Stimulated activated CD4-positive, alpha-beta T cell treated with anti-CD3 and anti-CD28 coated beads, Interleukin-2, amount 100 ng/mL, for 48 hours (primary cell): ENCODE measurements around the gene CTNNA2.

Experiments
- DNase-seq, 2 donors: peaks; one replicate each; pipeline ENCODE4 v3.0.0-alpha.2; 2020

CTNNA2 gene

DNA sequence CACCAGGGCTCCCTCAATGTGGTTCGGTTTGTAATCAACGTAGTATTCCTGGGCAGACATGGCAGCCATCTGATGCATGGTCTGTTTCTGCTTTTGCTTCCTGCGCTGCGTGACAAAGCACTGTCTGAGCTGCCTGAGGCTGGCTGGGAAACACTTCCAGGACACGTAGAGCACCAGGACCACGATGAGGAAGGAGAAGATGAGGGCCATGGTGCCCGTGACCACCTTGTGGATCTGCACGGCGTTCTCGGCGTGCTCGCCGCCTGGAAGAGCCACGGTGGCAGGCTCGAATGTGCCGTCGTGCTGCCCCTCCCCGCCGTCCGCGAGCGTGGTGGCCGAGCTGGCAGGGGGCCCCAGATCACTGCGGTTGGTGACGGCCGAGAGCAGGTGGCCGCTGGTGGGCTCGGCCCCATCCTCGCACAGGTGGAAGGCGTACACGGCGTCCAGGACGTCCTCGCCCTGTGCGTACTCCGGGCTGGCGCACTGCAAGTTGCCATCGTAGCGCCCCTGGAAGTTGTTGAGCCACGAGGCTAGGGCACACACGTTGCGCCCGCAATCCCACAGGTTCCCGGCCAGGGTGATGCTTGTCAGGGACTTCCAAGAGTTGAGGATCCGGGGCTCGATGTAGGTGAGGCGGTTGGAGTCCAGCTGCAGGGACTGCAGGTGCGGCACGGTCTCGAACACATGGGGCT is 789.6 kb downstream of the CTNNA2 start:
- no peak for DNase-seq

DNA sequence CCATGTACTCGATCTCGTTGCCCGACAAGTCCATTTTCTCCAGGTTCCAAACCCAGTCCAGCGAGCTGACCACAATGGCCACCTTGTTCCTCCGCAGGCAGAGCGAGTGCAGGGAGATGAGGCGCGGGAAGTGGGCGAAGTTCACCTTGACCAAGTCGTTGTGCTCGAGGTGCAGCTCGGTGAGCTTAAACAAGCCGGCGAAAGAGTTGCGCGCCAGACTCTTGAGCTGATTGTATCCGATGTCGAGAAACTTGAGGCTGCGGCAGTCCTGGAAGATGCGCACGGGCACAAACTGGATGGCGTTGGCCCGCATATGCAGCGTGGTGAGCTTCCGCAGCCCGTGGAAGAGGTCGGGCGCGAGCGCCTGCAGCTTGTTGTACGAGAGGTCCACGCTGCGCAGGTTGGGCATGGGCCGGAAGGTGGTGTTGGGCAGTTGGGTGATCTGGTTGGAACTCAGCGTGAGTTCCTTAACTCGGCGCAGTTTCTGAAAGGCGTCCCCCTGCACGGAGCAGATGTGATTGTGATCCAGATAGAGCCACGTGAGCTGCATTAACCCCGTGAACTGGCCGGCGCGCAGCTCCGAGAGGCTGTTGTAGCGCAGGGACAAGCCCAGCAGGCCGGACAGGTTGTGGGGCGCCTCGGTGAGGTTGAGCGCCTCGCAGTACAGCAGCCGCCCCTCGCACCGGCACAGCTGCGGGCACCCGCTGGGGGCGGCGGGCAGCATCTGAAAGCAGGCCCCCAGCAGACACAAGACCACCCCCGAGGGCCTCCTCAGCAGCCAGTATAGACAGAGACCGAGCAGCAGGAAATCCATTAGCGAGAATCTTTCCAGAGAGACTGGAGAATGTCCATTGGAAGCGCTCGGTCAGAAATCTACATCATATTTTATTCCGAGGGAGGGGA is 790.4 kb downstream of the CTNNA2 start:
- no peak for DNase-seq

DNA sequence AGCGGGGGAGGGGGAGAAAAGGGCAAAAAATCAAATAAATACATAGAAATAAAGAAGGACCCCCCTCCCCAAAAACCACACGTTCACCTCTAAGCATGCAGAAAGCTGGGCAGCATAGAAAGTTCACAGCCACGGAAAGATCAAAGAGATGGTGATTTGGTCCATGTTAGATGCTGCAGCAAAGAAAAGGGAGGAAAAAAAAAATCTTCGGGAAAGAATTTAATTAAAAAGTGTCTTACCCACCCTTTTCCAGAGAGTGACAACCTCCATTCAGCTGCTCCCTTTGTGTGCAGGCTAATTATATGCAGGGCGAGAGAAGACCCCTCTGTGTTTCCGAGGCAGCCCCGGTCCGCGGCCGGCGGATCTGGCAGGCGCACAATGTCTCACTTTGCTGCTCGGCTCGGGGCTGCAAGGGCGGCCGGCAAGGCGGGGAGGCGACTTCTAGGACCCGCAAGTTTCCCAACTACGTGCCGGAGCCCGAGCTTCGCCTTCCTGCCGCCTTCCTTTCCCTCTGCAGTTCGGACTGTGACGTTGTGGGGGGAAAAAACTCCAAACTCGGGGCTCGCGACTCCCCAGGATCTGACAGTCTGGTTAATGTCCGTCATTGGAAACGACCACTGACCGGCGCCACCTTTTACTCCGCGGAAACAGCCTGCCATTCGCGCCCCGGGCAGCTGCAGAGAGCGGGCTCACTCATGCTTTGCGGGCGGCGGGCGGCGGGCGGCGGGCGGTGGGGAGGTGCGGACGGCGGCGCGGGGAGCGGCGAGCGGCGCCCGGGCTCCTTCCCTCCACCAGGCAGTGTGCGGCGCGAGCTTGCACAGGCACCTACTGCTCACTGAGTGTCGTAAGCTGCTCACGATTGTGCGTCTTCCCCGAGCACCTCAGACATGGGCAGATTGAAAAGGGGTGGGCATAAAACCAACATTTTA is 791.3 kb downstream of the CTNNA2 start, which contains the start of gene LRRTM1:
TSS of gene LRRTM1 (minus strand) at position 844 of the 929 bp plus-strand sequence. CDS start 933 bp downstream, outside the sequence.
- DNase-seq: no peak

DNA sequence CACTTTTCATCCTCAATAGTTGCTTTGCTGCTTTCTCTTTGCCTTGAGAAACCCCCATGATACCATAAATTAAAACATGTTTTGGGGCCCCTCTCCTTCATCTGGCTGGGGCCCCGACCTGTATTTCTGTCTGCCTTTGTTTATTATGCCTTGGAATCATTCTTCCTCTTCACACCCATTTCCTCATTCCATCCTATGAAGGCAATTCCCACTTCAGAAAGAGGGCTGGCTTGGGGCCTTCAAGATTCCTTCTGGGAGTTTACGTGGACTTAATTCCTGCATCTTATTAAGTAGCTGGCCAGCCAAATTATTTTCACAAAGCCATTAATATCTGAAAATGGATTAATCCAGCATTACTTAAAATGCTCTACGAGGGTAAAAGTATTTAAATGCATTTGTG is 798.5 kb downstream of the CTNNA2 start:
- DNase-seq: no peak

DNA sequence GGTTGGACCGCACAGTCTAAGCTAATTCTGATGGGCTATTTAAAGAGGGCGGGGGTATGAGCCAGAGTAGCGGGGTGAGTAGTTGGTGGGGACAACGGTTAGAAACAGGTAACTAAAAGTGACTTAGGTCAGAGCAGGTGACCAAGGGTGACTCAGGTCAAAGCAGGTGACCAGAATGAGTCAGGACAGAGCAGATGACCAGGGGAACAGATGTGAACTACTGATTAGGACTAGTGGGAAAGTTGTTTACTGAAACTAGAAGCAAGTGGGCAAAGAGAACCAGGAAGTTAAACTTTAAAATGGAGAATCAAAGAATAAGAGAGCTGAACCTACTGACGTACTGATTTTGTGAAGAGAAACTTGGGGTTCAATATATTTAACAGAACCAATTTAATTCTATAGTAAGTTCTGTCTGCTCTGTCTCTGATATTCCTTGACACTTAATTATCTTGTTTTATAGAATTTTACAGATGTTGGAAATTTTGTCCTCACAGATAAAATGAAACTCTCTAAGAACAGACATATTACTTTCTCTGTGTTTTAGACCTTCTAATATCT is 799.5 kb downstream of the CTNNA2 start:
- DNase-seq: no peak

DNA sequence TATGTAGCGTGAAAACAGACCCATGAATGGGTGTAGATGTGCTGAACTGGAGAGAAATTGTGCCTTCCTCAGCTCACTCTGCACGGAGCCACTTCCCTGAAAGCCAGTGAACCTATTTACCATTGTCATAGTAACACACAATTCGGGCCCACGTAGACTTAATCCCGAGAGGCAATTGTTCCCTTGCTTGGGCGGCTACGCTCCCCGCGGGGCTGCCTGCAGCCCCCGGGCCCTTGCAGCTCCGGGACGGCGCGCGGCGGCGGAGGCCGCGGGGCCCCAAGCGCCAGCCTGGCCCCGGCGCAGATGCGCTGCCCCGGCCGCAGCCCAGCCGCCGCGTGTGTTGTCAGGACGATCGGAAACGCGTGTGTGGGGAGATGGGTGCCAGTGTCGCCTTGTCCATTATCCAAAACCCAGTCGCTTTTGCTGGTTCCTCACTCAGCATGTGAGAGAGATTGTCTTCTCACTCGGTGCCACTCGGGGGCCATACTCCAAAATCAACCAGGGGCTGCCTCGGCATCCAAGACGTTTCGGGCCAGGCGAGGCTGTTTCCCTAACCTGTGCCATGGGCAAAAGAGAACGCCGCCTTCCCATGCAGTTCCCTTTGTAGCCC is 809.6 kb downstream of the CTNNA2 start:
- DNase-seq: no peak

DNA sequence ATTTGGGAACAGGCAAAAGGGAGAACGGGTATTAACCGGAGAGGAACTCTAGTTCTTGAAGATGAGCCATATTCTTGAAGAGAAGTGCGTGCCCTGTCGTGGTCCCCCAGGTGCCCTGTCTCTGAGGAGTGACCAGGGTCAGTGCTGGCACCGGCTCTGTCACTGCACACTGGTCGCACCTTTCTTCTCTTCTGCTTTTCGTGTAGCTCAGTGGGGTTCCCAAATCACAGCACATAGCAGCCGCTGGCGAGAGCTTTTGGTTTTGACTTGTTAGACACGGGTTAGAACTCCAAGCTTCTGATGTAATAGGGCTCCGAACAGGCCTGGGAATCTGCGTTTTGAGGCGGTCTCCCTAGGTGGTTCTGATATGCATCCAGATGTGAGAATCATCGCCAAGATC is 810.1 kb downstream of the CTNNA2 start:
- no peak for DNase-seq

DNA sequence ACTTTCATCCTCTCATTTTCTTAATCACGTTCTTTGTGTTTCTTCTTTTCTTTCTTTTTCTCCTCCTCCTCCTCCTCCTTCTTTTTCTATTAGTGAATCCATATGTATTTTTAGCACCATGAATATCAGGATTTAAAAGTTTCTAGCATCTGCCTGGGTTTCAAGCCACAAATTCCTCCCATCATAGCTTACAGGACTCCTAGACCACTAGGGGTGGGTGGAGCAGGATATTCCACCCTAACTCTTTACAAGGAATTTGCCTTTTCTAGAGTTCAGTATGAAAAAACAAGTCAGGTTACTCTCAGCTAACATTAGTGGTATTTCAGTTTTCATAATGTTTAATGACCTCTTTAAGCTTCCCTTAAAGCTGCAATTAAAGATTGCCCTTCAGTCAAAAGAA is 810.8 kb downstream of the CTNNA2 start:
- DNase-seq: no peak

DNA sequence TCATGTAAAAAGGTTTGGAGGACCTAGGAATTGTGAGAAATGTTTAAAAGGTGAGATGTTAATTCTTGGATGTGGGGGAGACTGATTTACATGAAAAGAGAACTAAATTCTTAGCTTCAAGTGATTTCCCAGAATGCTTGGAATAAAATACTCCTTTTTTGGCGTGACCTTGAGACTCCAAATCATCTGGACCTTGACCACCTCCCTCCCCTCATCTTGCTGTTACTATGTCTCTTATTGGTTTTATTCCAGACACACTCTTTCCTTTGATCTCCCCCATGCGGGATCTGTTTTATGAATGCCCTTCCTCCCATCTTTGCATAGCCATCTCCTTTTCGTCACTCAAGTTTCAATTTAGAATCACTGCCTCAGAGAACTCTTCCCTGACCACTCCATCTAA is 811.7 kb downstream of the CTNNA2 start:
- no peak for DNase-seq

DNA sequence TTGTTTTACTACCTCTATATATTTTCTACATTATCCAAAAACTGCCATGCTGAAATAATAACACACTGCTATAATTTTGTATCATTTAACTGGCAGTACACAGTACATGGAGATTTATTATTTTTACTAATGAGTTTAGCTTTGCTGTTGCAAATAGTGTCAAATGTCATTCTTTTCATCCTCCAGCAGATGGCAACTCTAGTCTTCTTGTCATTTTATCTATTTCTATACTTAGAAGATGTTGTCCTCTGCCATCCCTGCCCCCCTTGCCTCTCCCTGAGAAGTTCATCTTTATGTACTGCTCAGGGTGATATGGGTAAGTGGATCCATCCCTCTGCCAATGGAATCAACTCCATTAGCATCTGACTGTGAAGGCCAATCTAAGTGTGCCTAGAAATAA is 813.4 kb downstream of the CTNNA2 start:
- DNase-seq: no peak

DNA sequence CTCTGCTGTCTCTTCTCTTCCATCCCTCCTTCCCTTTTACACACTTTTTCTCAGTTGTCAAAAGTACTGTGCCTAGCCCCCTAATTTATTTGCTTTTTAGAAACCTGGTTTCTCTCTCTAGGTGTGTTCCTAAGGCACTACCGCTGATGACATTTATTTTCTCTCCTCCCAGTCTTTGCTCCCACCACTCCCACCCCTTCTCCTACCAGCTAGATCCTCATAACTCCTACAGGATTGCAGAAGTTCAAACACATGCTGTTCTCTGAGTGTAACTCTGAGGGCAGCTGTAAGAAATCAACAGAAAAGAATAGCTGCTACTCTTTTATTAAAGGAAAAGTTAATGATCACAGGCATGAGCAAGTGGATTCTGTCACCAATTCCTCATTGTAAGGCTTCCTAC is 814.0 kb downstream of the CTNNA2 start:
- no peak for DNase-seq

DNA sequence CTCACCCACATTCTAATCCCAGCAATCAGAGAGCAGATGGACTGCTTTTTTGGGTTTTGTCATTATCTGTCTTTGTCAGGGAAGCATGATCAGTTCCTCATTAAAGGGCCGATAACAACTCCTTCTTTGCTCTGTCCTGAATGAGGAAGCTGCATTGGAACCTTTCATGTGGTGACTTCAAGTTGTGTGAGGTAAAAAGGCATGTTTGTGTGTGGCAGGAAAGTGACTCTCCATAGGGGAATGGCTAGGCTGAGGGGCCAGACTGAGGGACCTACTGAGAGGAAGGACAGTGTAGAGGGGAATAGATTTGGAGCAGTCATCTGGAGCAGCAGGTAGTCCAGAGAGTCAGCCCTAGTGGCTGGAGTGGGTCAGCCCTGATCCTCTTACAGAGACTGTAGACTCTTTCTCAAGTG is 815.3 kb downstream of the CTNNA2 start:
- DNase-seq: no peak

DNA sequence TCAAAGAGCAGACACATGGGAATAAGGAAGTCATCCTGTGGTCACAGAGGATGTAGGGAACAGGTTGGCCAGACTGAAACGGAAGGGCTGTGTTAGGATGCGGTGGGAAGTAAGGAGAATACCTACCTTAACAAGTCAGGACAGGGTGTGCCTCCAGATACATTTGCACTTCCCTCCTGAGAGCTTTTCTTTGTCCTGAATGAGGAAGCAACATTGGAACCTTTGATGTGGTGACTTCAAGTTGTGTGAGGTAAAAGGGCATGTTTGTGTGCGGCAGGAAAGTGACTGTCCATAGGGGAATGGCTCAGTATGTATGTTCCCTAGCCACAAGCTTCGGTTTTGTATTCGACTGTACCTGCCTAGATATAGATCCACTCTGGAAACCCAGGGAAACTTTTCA is 816.6 kb downstream of the CTNNA2 start:
- DNase-seq: no peak

DNA sequence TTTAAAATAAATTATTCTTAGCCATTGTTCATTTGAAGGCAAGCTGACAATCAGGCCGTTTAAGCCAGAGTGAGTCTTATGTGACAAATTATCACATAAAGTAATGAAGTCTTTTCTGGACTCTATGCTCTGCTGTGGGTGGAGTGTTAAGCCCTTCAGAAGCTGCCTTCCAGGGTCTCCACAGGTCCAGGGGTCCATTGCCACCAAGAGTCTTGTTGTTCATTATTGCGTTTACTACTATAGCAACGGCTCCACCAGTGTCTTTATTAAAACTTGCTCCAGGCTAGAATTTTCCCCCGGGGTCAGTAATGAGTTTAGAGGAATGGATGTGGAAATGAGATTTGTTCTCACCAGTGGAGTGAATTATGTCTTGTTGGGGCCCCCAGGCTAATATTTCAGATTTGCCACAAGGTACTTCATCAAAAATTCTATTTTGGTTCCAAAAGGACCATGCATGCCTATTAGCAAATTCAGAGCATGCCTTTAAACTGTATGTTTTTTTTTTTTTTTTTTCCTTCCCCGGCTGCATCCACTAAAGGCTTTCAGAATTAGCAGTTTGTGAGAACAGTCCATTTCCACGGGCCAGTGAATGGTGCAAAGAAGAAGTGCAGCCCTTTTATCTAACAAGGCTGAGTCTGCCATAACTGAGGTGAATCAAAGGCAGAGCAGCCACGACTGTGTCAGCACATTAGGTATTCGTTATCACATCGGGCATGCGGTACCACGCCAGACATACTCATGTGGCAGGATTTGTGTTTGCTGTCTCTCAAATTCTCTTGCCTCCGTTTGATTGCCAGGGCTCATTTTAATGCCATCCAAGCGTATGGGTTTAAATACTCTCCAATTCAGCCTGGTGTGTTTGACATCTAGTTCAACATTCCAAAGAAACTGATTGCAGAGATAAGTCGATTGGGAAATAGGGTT is 817.9 kb downstream of the CTNNA2 start:
- DNase-seq: no peak

DNA sequence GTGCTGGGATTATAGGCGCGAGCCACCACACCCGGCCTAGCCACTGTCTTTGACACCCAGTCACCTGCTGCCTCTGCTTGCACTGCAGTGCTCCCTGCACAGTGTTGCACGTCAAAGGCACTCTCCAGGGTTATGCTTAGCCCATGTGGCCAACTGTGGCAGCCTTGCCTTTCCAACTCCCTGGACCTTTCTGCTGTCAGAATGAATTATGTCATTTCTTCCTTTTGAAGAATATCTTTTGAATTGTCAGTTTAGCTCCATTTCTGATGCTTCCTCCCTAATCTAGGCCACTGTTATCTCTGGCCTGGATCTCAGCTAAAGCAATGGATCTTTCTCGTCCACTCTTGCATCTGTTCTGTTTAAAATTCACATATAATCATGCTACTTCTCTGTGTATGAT is 821.0 kb downstream of the CTNNA2 start:
- DNase-seq: no peak

DNA sequence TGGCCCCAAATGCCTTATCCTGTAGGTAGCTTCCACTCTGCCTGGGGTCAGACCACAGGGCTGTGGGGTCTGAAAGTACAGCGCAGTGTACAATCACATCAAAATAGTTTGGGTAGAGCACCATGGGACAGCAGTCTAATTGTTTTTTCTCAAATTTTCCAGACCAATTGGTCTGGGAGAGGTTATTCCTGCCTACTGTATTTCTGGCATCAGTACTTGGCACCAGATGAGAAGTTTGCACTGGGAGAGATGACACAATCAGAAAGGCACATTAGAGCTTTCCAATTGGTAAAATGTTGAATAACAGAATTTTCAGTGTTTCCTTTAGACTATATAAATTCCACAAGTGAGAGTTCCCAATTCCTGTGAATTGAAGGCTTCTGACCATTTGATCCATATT is 822.6 kb downstream of the CTNNA2 start:
- DNase-seq: no peak

DNA sequence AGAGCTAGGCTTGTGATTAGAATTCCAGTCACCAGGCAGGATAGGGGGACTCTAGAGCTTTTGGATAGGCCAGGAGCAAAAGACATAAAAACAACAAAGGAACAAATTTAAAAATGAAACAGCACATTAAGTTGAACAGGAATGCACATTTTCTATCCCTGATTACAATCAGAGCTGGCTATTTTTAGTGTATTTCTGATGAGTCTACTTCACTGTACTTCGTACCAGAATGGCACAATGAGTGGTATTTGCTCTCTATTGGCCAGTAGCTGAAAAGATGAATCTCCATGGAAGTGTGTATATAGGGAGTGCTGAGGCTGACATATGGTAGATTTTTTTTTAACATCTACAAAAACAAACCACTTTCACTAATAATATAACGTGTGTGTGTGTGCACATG is 825.9 kb downstream of the CTNNA2 start:
- DNase-seq: no peak

DNA sequence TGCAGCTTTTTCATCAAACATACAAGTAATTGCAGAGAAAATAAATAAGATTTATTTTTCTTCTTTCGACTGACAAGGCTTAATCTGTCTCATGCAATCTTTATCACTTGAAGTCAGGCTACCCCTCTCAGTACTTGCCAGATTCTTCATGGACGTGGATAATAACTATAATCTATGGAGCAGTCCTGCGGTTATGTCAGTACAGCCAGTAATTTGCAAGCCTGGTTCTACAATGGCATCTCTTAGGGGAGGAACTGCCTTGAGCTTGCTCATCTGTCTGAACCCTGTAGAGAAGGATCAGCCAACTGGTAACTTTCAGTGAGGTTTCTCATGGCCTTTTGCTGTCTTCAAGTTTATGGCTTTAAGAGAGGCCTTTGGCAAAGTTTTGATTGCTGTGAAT is 827.2 kb downstream of the CTNNA2 start:
- DNase-seq: no peak

DNA sequence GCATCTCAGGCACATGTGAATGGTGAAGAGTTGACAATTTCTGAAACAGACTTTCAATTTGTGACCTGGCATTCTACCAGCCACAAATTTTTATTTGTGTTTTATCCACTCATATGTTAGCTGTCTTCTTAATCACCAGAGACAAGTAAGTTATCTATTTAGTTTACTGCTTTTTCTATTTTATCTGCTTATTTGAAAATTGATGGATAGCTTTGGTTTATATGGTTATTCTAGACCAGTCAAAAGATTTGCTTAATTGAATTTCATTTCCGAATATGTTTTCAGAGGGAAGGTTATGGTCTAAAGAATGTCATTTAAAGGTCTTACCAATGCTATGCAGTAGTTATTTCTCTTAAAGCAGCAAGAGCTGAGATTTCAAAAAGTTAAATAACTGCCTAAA is 835.2 kb downstream of the CTNNA2 start:
- DNase-seq: no peak

DNA sequence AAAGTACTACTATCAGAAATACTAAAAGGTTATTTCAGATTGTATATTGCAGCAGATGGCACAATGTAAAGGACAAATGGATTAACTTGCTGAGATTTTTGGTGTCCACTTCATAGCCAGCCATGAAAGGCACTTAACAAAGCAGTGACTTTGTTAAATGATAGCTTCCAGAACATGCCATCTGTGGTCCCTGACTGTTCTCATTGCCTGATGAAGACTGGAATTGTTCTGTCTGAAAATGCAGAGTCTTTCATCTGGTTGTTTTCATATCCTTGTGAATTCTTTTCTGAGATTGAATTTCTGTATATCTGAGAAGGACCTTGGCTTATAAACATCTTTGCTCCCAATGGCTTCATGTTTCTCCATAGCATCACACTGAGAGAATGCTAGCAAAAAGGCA is 836.1 kb downstream of the CTNNA2 start:
- DNase-seq: no peak

DNA sequence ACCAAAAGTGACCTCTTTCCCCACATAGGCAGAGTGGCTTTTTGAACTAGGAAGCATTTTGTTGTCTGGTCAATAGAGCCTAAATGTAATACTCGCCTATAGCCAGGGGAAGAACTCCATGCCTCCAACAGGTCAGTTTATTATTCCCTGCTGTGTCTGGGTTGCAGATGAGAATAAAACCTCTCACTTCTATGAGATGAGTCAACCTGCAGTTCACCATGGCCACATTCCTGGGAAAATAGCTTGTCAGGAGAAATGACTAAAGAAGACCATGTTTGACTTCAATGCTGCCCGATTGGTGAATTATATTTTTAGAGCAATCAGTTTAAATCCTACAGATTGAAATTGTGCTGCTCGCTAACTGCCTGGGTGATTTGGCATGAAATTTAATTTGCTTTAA is 838.4 kb downstream of the CTNNA2 start:
- no peak for DNase-seq
